ENCODE data around the gene ATXN1.
"Not testable (repeated sequence)": the region's sequence is repeated elsewhere in the genome, so short reads cannot be mapped to it uniquely, and the experiment has no call there.

Gene ATXN1

GRCh38 chr6:16760516-16761470 lies at the start of gene ATXN1:
Gene ATXN1, minus strand, starts transcription at chr6:16761460.
- DNase-seq (ENCODE audit: low read depth): no peak

DNA sequence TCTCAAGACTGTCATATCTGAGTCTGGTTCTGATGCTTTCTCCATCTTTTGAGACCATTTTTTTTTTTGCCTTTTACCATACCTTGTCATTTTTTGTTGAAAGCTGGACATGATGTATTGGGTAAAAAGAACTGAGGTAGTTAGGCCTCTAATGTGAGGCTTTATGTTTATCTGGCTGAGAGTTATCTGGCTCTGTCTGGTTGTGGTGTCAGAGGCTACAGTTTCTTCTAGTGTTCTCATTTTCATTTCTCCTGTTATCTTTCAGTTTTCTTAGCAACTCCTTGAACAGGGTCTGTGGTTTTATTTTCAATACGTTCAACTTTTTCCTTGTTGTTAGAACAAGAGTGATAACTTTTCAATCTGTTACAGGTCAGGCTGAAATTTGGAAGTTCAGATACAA lies 49.2 kb upstream of the ATXN1 start:
- DNase-seq (ENCODE audit: low read depth): no peak

GRCh38 chr6:16809753-16810358 lies 48.6 kb upstream of the ATXN1 start:
- no peak for DNase-seq (ENCODE audit: low read depth)

GRCh38 chr6:16807956-16808355 lies 46.7 kb upstream of the ATXN1 start:
- no peak for DNase-seq (ENCODE audit: low read depth)

DNA sequence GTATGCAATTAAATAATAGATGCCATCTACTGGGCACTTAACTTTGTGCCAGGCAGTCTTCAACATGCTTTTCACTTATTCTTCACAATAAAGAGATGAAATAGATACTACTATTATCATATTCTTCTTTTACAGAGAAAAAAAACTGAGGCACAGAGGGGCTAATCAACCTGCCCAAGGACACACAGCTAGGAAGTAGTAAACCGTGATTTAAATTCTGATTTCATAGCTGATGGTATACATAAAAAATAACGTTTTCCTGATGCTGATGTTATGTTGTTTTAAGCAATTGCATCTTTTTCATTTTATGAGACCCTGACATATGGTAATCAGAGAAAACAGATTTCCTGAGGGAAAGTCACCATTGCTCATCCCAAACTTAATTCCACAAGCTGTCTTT lies 45.1 kb upstream of the ATXN1 start:
- no peak for DNase-seq (ENCODE audit: low read depth)

DNA sequence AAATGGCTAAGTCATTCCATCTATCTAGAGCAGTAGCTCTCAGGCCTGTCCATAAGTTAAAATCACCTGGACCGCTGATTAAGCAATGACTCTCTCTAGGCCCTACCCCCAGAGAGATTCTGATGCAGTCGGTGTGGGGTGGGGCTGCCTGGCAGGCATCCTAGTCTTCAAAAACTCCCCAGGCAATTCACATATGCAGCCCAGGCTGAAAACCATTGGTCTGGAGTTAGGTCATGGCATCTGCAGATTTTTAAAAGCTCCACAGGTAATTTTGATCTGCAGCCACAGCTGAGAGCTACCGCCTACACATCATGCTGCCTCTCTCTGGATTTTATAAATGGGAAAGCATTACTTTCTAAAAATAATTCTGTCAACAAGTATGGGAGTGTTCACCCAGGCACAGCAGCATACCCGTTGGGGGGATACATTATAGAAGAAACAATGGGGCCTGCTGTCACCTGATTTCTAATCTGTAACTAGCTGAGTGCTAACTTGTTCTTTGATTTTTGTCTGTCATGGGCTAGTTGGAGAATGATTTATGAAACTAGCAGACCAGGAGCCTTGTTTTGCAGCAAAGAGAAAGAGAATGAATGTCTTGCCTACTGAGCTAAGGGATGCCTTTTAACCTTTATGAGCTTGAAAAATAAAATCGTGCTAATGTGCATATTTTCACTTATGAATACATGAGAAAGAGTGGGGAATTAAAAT lies 44.1 kb upstream of the ATXN1 start:
- DNase-seq (ENCODE audit: low read depth): no peak

GRCh38 chr6:16804546-16805242 lies 43.4 kb upstream of the ATXN1 start:
- no peak for DNase-seq (ENCODE audit: low read depth)

GRCh38 chr6:16803294-16804200 lies 42.3 kb upstream of the ATXN1 start:
- DNase-seq (ENCODE audit: low read depth): no peak

DNA sequence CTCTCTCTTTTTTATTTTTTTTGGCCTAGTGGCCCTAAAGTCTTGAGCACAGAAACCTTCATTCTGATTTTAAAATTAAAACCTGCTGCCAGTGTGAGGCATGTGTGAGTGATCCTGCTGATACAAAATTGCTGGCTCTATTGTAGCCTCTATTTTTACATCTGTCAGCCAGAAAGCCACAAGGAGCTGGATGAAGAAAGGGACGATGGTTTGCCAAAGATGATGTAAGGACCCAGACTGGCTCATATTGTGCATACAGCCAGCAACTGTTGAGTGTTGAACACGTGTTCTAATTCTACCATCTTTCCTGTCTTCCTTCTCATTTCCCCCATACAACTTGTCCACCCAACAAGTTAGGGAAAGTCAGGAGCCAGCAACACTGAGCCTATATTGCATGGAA lies 40.8 kb upstream of the ATXN1 start:
- peak; percentile 86 for DNase-seq (ENCODE audit: low read depth)

DNA sequence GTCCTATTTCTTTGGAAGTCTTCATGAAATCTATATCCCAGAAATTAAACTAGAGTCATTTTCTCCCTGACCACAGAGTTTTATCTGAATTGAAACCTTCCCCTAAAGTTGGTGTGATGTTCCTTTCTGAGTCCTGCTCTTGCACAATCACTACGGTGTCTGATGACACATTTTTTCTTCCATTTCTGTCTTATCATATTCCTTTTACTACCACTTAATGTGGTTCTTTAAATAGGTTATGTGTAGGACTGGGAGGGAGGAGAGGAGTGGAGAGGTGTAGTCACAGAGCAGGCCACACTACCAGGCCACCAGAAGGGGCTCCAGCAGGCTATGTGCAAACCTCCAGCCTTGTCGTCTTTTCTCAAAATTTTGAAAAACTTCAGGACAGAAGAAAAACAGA lies 39.7 kb upstream of the ATXN1 start:
- DNase-seq (ENCODE audit: low read depth): no peak

- no peak for DNase-seq (ENCODE audit: low read depth)
These were observed 39.1 kb upstream of the ATXN1 start for GRCh38 chr6:16800341-16800740.

DNA sequence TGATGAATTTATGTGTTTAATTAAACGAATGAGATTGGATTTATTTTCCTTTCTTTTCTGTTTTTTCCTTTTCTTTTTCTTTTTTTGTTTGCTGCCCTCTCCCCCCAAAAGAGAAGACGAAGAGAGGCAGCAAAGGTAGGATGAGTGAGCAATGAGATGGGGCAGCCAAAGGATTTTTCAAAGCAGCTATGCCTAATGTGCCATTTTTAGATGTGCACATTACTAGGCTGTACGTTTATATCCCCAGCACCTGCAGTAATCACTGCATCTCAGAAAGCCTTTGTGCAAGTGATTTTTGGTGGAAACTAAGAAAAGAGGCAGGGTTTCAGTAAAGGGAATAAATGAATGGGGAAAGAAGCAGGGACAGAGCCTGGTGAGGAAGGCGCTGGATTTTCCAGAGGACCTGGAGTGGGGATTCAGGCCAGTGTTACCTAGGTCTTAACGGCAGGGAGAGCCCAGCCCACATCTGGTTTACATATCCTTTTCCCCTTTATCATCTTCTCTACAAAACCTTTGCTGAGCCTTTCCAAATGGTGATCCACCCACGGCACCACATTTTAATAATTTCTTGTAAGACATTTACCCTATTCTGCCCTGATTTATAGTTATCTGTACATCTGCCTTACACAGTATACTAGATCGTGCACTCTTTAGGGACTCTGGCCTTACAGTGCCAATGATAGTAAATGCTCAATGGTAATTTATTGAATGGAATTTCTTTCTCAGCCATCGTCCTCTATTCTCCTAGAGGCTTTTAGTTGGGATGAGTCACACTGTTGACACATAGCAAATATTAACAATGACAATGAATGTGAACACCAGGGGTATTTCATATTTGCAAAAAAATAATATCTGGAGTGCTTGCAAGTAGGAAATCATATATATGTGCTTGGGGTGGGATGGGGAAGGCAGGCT lies 38.3 kb upstream of the ATXN1 start:
- DNase-seq (ENCODE audit: low read depth): peak; percentile 17

DNA sequence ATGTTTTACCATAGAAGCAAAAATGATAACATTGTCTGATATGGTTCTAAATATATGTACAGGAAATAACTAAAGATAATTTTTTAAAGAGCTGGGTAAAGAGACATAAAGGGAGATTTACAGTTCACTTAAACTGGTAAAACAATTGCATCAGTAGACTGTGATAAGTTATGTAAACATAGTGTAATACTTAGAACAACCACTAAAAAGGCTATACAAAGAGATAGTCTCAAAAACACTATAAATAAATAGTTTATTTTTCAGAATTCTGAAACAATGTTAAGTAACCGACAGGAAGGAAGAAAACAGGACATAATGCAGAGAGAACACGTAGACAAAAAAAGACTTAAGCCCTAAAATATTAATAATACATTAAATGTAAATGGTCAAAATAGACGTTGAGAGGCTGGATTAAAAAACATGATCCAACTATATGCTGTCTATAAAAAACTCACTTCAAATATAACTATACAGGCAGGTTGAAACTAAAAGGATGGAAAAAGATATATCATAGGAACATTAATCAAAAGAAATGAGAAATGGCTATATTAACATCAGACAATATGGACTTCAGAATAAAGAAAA lies 32.7 kb upstream of the ATXN1 start:
- DNase-seq (ENCODE audit: low read depth): no peak

GRCh38 chr6:16789329-16790038 lies 28.2 kb upstream of the ATXN1 start:
- no peak for DNase-seq (ENCODE audit: low read depth)

DNA sequence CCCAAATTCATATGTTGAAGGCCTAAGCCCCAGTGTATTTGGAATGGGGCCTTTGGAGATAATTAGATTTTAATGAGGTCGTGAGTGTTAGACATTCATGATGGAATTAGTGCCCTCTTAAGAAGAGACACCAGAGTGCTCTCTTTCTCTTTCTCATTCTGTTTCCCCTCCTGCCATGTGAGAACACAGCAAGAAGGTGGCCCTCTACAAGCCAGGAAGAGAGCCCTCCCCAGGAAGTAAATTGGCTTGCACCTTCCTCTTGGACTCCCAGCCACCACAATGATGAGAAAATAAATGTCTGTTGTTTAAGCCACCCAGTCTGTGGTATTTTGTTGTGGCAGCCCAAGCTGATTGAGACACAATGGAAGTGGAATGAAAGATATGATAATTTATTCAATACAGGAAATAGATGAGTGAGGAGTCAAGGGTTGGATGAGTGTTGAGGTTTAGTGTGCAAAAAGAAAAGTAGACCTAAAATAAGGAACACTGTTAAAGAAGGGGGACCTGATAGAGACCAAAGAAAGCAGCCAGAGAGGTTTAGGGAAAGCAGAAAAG lies 25.9 kb upstream of the ATXN1 start:
- no peak for DNase-seq (ENCODE audit: low read depth)

- DNase-seq (ENCODE audit: low read depth): no peak
These were observed 24.2 kb upstream of the ATXN1 start for GRCh38 chr6:16785496-16785895.

DNA sequence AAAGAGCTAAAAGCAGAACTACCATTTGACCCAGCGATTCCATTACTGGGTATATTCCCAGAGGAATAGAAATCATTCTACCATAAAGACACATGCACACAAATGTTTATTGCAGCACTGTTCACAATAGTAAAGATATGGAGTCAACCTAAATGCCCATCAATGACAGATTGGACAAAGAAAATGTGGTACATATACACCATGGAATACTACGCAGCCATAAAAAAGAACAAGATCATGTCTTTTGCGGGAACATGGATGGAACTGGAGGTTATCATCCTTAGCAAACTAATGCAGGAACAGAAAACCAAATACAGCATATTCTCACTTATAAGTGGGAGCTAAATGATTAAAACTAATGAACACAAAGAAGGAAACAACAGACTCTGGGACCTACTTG lies 23.7 kb upstream of the ATXN1 start:
- not testable (repeated sequence) for DNase-seq (ENCODE audit: low read depth)

GRCh38 chr6:16783952-16784565 lies 22.8 kb upstream of the ATXN1 start:
- DNase-seq (ENCODE audit: low read depth): no peak

All from GM04504 (cell line).